CD4-positive, alpha-beta T cell treated with Interleukin-6 at 100 ng/mL for 8 hours (primary cell): ENCODE measurements around the gene MAP1S.

Source experiments
- DNase-seq: peaks from one replicate; pipeline ENCODE4 v3.0.0-alpha.2; 2020; ENCODE audit warnings: mixed read lengths, low spot score

The MAP1S gene

GRCh38 chr19:17688853-17689595 is 30.3 kb upstream of the MAP1S start:
- DNase-seq: no peak

- DNase-seq: no peak
Observed at GRCh38 chr19:17692566-17692965, 26.7 kb upstream of the MAP1S start.

GRCh38 chr19:17695198-17695597 is 24.1 kb upstream of the MAP1S start:
- DNase-seq: no peak

- DNase-seq: peak; percentile 51
Observed at GRCh38 chr19:17703824-17704463, 15.3 kb upstream of the MAP1S start.

- no peak for DNase-seq
Observed at GRCh38 chr19:17706750-17707181, 12.5 kb upstream of the MAP1S start.

GRCh38 chr19:17711851-17712250 is 7.4 kb upstream of the MAP1S start:
- no peak for DNase-seq

- no peak for DNase-seq
Observed at GRCh38 chr19:17716309-17716929, 2.9 kb upstream of the MAP1S start.

GRCh38 chr19:17718550-17718946 is 732 bp upstream of the MAP1S start:
- no peak for DNase-seq

GRCh38 chr19:17719730-17720400 is 585 bp downstream of the MAP1S start:
- no peak for DNase-seq

- no peak for DNase-seq
Observed at GRCh38 chr19:17720440-17720839, 1.2 kb downstream of the MAP1S start.

GRCh38 chr19:17721111-17721628 is 1.9 kb downstream of the MAP1S start:
- DNase-seq: no peak

GRCh38 chr19:17721821-17722220 is 2.5 kb downstream of the MAP1S start:
- DNase-seq: no peak

- no peak for DNase-seq
Observed at GRCh38 chr19:17722655-17723240, 3.5 kb downstream of the MAP1S start.

- DNase-seq: no peak
Observed at GRCh38 chr19:17724655-17725054, 5.4 kb downstream of the MAP1S start.

- DNase-seq: no peak
Observed at GRCh38 chr19:17725422-17726078, 6.3 kb downstream of the MAP1S start.

GRCh38 chr19:17726136-17726741 is 7.0 kb downstream of the MAP1S start:
- DNase-seq: no peak

GRCh38 chr19:17726964-17727773 is 7.9 kb downstream of the MAP1S start:
- no peak for DNase-seq

- no peak for DNase-seq
Observed at GRCh38 chr19:17727843-17728242, 8.6 kb downstream of the MAP1S start.

GRCh38 chr19:17733127-17733526 is 13.8 kb downstream of the MAP1S start:
- no peak for DNase-seq

- no peak for DNase-seq
Observed at GRCh38 chr19:17734146-17734545, 14.9 kb downstream of the MAP1S start.
